SK-N-SH (cell line): ENCODE measurements around the gene SUV39H2.

ENCODE experiments used
- CHD2 ChIP-seq: fragments of 150-350 bp; IDR thresholded peaks from 2 replicates; pipeline ENCODE4 v1.6.1; 2018; ENCODE audit warnings: low read length; ENCODE audit not compliant: partially characterized antibody
- EZH2phosphoT487 ChIP-seq: fragments of 200-600 bp; sonication (generic); IDR thresholded peaks from 2 replicates; pipeline ENCODE4 v1.6.1; 2017; ENCODE audit warnings: low read depth, mixed run types, mild to moderate bottlenecking, antibody characterized with exemption, moderate library complexity, borderline replicate concordance
- GABPA ChIP-seq: IDR thresholded peaks from 2 replicates; pipeline ENCODE4 v1.4.0; 2012; ENCODE audit warnings: low read depth, mild to moderate bottlenecking
- MXI1 ChIP-seq: IDR thresholded peaks from 2 replicates; pipeline ENCODE4 v1.6.1; 2012; ENCODE audit warnings: mild to moderate bottlenecking, low read depth, low read length, improper control_type of control experiment
- NFIC ChIP-seq: IDR thresholded peaks from 2 replicates; pipeline ENCODE4 v1.4.0; 2012; ENCODE audit warnings: borderline replicate concordance
- RXRA ChIP-seq: IDR thresholded peaks from 2 replicates; pipeline ENCODE4 v1.4.0; 2012; ENCODE audit warnings: low read depth, mild to moderate bottlenecking, borderline replicate concordance
- TF ChIP-seq, protein P1 (sequence below): fragments of 200-600 bp; sonication (generic); IDR thresholded peaks from 2 replicates; pipeline ENCODE4 v1.6.1; 2017; ENCODE audit warnings: antibody characterized with exemption, mild to moderate bottlenecking, moderate library complexity
- TF ChIP-seq, protein P2 (sequence below): IDR thresholded peaks from 2 replicates; pipeline ENCODE4 v1.4.0; 2012; ENCODE audit warnings: low read depth, borderline replicate concordance

DNA sequence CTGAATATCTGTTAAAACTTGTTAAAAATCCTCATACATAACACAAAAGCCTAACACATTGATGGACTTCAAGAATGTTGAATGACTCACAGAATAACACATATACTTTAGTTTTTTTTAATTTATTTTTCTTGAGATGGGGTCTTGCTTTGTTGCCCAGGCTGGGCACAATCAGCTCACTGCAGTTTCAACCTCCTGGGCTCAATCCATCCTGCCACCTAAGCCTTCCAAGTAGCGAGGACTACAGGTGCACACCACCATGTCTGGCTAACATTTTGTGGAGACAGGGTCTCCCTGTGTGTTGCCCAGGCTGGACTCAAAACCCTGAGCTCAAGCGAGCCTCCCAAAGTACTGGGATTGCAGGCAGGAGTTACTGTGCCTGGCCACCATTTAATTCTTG lies 28.1 kb downstream of the SUV39H2 start:
- TF ChIP-seq GABPA (no peak), MXI1 (no peak), CHD2 (no peak), EZH2phosphoT487 (no peak), NFIC (no peak), RXRA (no peak)
- TF ChIP-seq, protein P1, sequence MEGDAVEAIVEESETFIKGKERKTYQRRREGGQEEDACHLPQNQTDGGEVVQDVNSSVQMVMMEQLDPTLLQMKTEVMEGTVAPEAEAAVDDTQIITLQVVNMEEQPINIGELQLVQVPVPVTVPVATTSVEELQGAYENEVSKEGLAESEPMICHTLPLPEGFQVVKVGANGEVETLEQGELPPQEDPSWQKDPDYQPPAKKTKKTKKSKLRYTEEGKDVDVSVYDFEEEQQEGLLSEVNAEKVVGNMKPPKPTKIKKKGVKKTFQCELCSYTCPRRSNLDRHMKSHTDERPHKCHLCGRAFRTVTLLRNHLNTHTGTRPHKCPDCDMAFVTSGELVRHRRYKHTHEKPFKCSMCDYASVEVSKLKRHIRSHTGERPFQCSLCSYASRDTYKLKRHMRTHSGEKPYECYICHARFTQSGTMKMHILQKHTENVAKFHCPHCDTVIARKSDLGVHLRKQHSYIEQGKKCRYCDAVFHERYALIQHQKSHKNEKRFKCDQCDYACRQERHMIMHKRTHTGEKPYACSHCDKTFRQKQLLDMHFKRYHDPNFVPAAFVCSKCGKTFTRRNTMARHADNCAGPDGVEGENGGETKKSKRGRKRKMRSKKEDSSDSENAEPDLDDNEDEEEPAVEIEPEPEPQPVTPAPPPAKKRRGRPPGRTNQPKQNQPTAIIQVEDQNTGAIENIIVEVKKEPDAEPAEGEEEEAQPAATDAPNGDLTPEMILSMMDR: no peak
- TF ChIP-seq, protein P2, sequence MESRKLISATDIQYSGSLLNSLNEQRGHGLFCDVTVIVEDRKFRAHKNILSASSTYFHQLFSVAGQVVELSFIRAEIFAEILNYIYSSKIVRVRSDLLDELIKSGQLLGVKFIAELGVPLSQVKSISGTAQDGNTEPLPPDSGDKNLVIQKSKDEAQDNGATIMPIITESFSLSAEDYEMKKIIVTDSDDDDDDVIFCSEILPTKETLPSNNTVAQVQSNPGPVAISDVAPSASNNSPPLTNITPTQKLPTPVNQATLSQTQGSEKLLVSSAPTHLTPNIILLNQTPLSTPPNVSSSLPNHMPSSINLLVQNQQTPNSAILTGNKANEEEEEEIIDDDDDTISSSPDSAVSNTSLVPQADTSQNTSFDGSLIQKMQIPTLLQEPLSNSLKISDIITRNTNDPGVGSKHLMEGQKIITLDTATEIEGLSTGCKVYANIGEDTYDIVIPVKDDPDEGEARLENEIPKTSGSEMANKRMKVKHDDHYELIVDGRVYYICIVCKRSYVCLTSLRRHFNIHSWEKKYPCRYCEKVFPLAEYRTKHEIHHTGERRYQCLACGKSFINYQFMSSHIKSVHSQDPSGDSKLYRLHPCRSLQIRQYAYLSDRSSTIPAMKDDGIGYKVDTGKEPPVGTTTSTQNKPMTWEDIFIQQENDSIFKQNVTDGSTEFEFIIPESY: no peak
